HG03575 (cell line): ENCODE data around the gene FBXO17.

Source experiments
- ATAC-seq: cut with Tn5 transposase; IDR thresholded peaks from one replicate; pipeline ENCODE4 v1.9.1; 2021; ENCODE audit not compliant: unreplicated experiment, insufficient number of reproducible peaks, low FRiP score; ENCODE audit errors: extremely low read depth

The FBXO17 gene

GRCh38 chr19:38920602-38921419 is 54.7 kb downstream of the FBXO17 start:
- ATAC-seq, result no peak

GRCh38 chr19:38919837-38920601 is 55.5 kb downstream of the FBXO17 start:
- no peak for ATAC-seq

GRCh38 chr19:38918526-38918925 is 57.0 kb downstream of the FBXO17 start:
- ATAC-seq, result no peak

GRCh38 chr19:38917921-38918491 is 57.5 kb downstream of the FBXO17 start:
- no peak for ATAC-seq

- ATAC-seq, result no peak
These were observed 58.0 kb downstream of the FBXO17 start for GRCh38 chr19:38917516-38917915.

GRCh38 chr19:38915329-38916321 is 59.9 kb downstream of the FBXO17 start:
- ATAC-seq, result no peak

GRCh38 chr19:38913958-38914357 is 61.6 kb downstream of the FBXO17 start:
- no peak for ATAC-seq

- ATAC-seq, result no peak
These were observed 62.7 kb downstream of the FBXO17 start for GRCh38 chr19:38912600-38913514.

- ATAC-seq, result no peak
These were observed 64.0 kb downstream of the FBXO17 start for GRCh38 chr19:38911388-38912001.

- no peak for ATAC-seq
These were observed 65.1 kb downstream of the FBXO17 start for GRCh38 chr19:38910488-38910887.

- ATAC-seq, result no peak
These were observed 66.6 kb downstream of the FBXO17 start for GRCh38 chr19:38908911-38909310.

GRCh38 chr19:38907670-38908069 is 67.9 kb downstream of the FBXO17 start:
- no peak for ATAC-seq

- no peak for ATAC-seq
These were observed 68.3 kb downstream of the FBXO17 start for GRCh38 chr19:38907227-38907626.

- no peak for ATAC-seq
These were observed 69.9 kb downstream of the FBXO17 start for GRCh38 chr19:38905620-38906019.

GRCh38 chr19:38904581-38905539 is 70.7 kb downstream of the FBXO17 start:
- no peak for ATAC-seq

- no peak for ATAC-seq
These were observed 73.9 kb downstream of the FBXO17 start for GRCh38 chr19:38901683-38902082.
